Natural killer cell (primary cell): ENCODE measurements around the gene ARHGEF12. TPM values are rescaled to one million over a fixed set of nuclear protein-coding genes. Genes with fewer than 3 reads are reported as not detected.

Source experiments
- ATAC-seq, 3 donors: fragments of 150-1000 bp in 2 of 3; fragments of 200-7000 bp in 1 of 3; cut with Tn5 transposase; 1 replicate in 1 of 3; 2 replicates in 2 of 3; pipeline ENCODE4 v1.10.0; 2021; ENCODE audit warnings: mild to moderate bottlenecking in 2 of 3, moderate library complexity in 2 of 3
- DNase-seq, 2 donors: peaks; one replicate each; pipeline versions ENCODE4 v3.0.0 to v3.0.0-alpha.2; 2013 to 2021; ENCODE audit warnings: mixed read lengths in 1 of 2
- H3K27ac ChIP-seq: one replicate; pipeline ENCODE4 v1.5.1; 2013; ENCODE audit warnings: mild to moderate bottlenecking, low read length
- H3K27me3 ChIP-seq: one replicate; pipeline ENCODE4 v1.6.1; 2013; ENCODE audit warnings: low read length; ENCODE audit not compliant: control insufficient read depth, insufficient read depth
- H3K36me3 ChIP-seq: one replicate; pipeline ENCODE4 v1.6.1; 2013; ENCODE audit warnings: low read length; ENCODE audit not compliant: control insufficient read depth, insufficient read depth
- H3K4me1 ChIP-seq: one replicate; pipeline ENCODE4 v1.6.1; 2013; ENCODE audit warnings: low read length; ENCODE audit not compliant: control insufficient read depth, insufficient read depth
- H3K4me3 ChIP-seq: one replicate; pipeline ENCODE4 v1.5.1; 2013; ENCODE audit warnings: low read length
- H3K9me3 ChIP-seq: one replicate; pipeline ENCODE4 v1.6.1; 2013; ENCODE audit warnings: low read length; ENCODE audit not compliant: control insufficient read depth, insufficient read depth
- H3K27ac Mint-ChIP-seq, 2 donors: one replicate each; pipeline ENCODE4 v1.8.0; 2022; ENCODE audit warnings: mild to moderate bottlenecking in 2 of 2, mixed read lengths in 2 of 2, moderate library complexity in 1 of 2
- H3K27me3 Mint-ChIP-seq, 2 donors: one replicate each; pipeline ENCODE4 v1.8.0; 2022; ENCODE audit warnings: low read depth in 2 of 2, mixed read lengths in 2 of 2
- H3K36me3 Mint-ChIP-seq: one replicate; pipeline ENCODE4 v1.8.0; 2022; ENCODE audit warnings: mixed read lengths
- H3K4me1 Mint-ChIP-seq, 2 donors: one replicate each; pipeline ENCODE4 v1.8.0; 2022; ENCODE audit warnings: mixed read lengths in 2 of 2
- H3K4me3 Mint-ChIP-seq: one replicate; pipeline ENCODE4 v1.8.0; 2022; ENCODE audit warnings: mild to moderate bottlenecking, moderate library complexity, mixed read lengths
- H3K9me3 Mint-ChIP-seq, 2 donors: one replicate each; pipeline ENCODE4 v1.8.0; 2022; ENCODE audit warnings: mixed read lengths in 2 of 2
- CTCF ChIP-seq: fragments of 200-600 bp; IDR thresholded peaks from one replicate; pipeline ENCODE4 v1.8.0; 2022; ENCODE audit warnings: antibody characterized with exemption
- WGBS: methylation state at CpG from one replicate; pipeline ENCODE4 v1.1.7; 2013; ENCODE audit warnings: missing lambda C conversion rate; ENCODE audit not compliant: insufficient coverage; 5-methylcytosine and 5-hydroxymethylcytosine counted together
- intact Hi-C: fragments of 100-400 bp; cut with micrococcal nuclease; formaldehyde crosslinking; loops from one replicate; pipeline ENCODE4 v1.14.2; 2022
- total RNA-seq, 4 donors: library from RNA; stranded (reverse); fragments of 120-200 nt in 1 of 4; gene quantifications; one replicate each; pipeline versions ENCODE4 v1.2.3 to v1.2.4, GENCODE V29; 2013 to 2022

ARHGEF12 gene
- total RNA-seq, 3 donors from 2014 or later (not counting 1 experiment from before 2014, with no cell fraction given), result 38.4 to 52.3 (median 42.1) TPM

- H3K27ac Mint-ChIP-seq, result no peak overlapping the region
- peaks cover 0 to 6% of the 10 kb centered on the region in 2 donors for H3K27me3 Mint-ChIP-seq
- no peak overlapping the region for H3K27ac ChIP-seq
- H3K9me3 Mint-ChIP-seq, result peaks cover 0 to 3% of the 10 kb centered on the region in 2 donors
- no peaks in the 10 kb centered on the region for H3K27me3 ChIP-seq
- TF ChIP-seq CTCF, result no peak
- DNase-seq (no peak), ATAC-seq (no peak)
- no peaks in the 10 kb centered on the region for H3K36me3 ChIP-seq
- intact Hi-C loops, result no loop called here
- H3K36me3 Mint-ChIP-seq, result no peaks in the 10 kb centered on the region
- no peak overlapping the region for H3K4me3 ChIP-seq
- peaks cover 31 to 59% of the 10 kb centered on the region in 2 donors for H3K4me1 Mint-ChIP-seq
- 90% methylated on average over 4 of the region's 4 CpGs for WGBS
- no peak overlapping the region for H3K4me3 Mint-ChIP-seq
- H3K4me1 ChIP-seq, result no peaks in the 10 kb centered on the region
- H3K9me3 ChIP-seq, result no peaks in the 10 kb centered on the region
Observed at GRCh38 chr11:120383518-120384155, 47.4 kb downstream of the ARHGEF12 start.

- 83% methylated on average over 1 of the region's 1 CpG for WGBS
- no peak overlapping the region for H3K4me3 Mint-ChIP-seq
- peaks cover 31 to 58% of the 10 kb centered on the region in 2 donors for H3K4me1 Mint-ChIP-seq
- Histone ChIP-seq H3K36me3 (no peaks in the 10 kb centered on the region), H3K4me1 (no peaks in the 10 kb centered on the region), H3K4me3 (no peak overlapping the region), H3K9me3 (no peaks in the 10 kb centered on the region), H3K27me3 (no peaks in the 10 kb centered on the region), H3K27ac (no peak overlapping the region)
- H3K27ac Mint-ChIP-seq, result no peak overlapping the region
- no peaks in the 10 kb centered on the region for H3K9me3 Mint-ChIP-seq
- intact Hi-C loops, result no loop called here
- ATAC-seq, result no peak
- H3K36me3 Mint-ChIP-seq, result peaks cover under 1% of the 10 kb centered on the region
- H3K27me3 Mint-ChIP-seq, result peaks cover 0 to 6% of the 10 kb centered on the region in 2 donors
- DNase-seq, result no peak
- TF ChIP-seq CTCF, result no peak
Observed at GRCh38 chr11:120384476-120384875, 48.3 kb downstream of the ARHGEF12 start.

- H3K4me3 Mint-ChIP-seq, result no peak overlapping the region
- no peak overlapping the region for H3K27ac ChIP-seq
- ATAC-seq, result no peak
- no peak for TF ChIP-seq CTCF
- H3K27ac Mint-ChIP-seq, result no peak overlapping the region
- H3K4me1 Mint-ChIP-seq, result peaks cover 31 to 52% of the 10 kb centered on the region in 2 donors
- no peaks in the 10 kb centered on the region for H3K36me3 ChIP-seq
- no peaks in the 10 kb centered on the region for H3K4me1 ChIP-seq
- H3K4me3 ChIP-seq, result no peak overlapping the region
- H3K9me3 Mint-ChIP-seq, result no peaks in the 10 kb centered on the region
- no peaks in the 10 kb centered on the region for H3K9me3 ChIP-seq
- 95% methylated on average over 5 of the region's 5 CpGs for WGBS
- no peak for DNase-seq
- H3K27me3 ChIP-seq, result no peaks in the 10 kb centered on the region
- H3K27me3 Mint-ChIP-seq, result peaks cover 0 to 6% of the 10 kb centered on the region in 2 donors
- intact Hi-C loops, result no loop called here
- peaks cover 7% of the 10 kb centered on the region for H3K36me3 Mint-ChIP-seq
Observed at GRCh38 chr11:120385110-120385509, 48.9 kb downstream of the ARHGEF12 start.

GRCh38 chr11:120385655-120386054 lies 49.4 kb downstream of the ARHGEF12 start:
- no peak for TF ChIP-seq CTCF
- Mint-ChIP-seq H3K4me3 (no peak overlapping the region), H3K4me1 (peaks cover 26 to 51% of the 10 kb centered on the region in 2 donors), H3K27me3 (peaks cover 0 to 6% of the 10 kb centered on the region in 2 donors), H3K9me3 (no peaks in the 10 kb centered on the region), H3K27ac (no peak overlapping the region), H3K36me3 (peaks cover 9% of the 10 kb centered on the region)
- no peaks in the 10 kb centered on the region for H3K36me3 ChIP-seq
- no peak overlapping the region for H3K4me3 ChIP-seq
- H3K27me3 ChIP-seq, result no peaks in the 10 kb centered on the region
- intact Hi-C loops, result no loop called here
- 90% methylated on average over 2 of the region's 2 CpGs for WGBS
- H3K4me1 ChIP-seq, result no peaks in the 10 kb centered on the region
- ATAC-seq (no peak), DNase-seq (no peak)
- no peak overlapping the region for H3K27ac ChIP-seq
- no peaks in the 10 kb centered on the region for H3K9me3 ChIP-seq
